ENCODE measurements around the gene PTPRN2. TPM values are rescaled to one million over a fixed set of nuclear protein-coding genes. Genes with fewer than 3 reads are reported as not detected.
"Not testable (repeated sequence)": the region's sequence is repeated elsewhere in the genome, so short reads cannot be mapped to it uniquely, and the experiment has no call there.

The PTPRN2 gene
- total and polyA plus RNA-seq, 2 donors (not counting 1 experiment from before 2014, with no cell fraction given) = 0.54 to 1.2 TPM

GRCh38 chr7:158508802-158509385, 78.7 kb downstream of the PTPRN2 start:
- Histone ChIP-seq H3K4me1 (ENCODE audit: control insufficient read depth, extremely low read depth, insufficient read depth, low read length) (no peaks in the 10 kb centered on the region), H3K27me3 (ENCODE audit: control insufficient read depth, insufficient read depth, low read length) (no peaks in the 10 kb centered on the region), H4K20me1 (ENCODE audit: control insufficient read depth, extremely low read depth, insufficient read depth, low read length) (no peaks in the 10 kb centered on the region), H3K9me3 (ENCODE audit: control insufficient read depth, insufficient read depth, low read depth, low read length) (no peaks in the 10 kb centered on the region), H3K27ac (ENCODE audit: insufficient read depth, low read length) (no peak overlapping the region), H3K4me2 (ENCODE audit: extremely low read depth, insufficient read depth, low read length) (no peak overlapping the region), H3K36me3 (ENCODE audit: control insufficient read depth, insufficient read depth, low read length) (no peaks in the 10 kb centered on the region), H3K4me3 (replicated peaks in 1 of 4; ENCODE audit: control extremely low read depth in 1 of 4, insufficient read depth in 1 of 4, low read depth in 3 of 4, low read length in 4 of 4) (no peak overlapping the region), H2AFZ (ENCODE audit: low read length) (no peak overlapping the region), H3K79me2 (ENCODE audit: control insufficient read depth, insufficient read depth, low read length) (no peaks in the 10 kb centered on the region), H3K9ac (ENCODE audit: insufficient read depth, low read length) (no peak overlapping the region)
- TF ChIP-seq EZH2 (IDR thresholded peaks at IDR 0.05; ENCODE audit: low read length, missing control alignments) (no peak), CTCF (conservative IDR thresholded peaks at IDR 0.05 in 1 of 2, IDR thresholded peaks at IDR 0.05 in 1 of 2; ENCODE audit: low read depth in 1 of 2, low read length in 2 of 2) (no peak)
- DNase-seq (ENCODE audit: low read depth in 2 of 2) = no peak

GRCh38 chr7:158508321-158508720, 79.3 kb downstream of the PTPRN2 start:
- H4K20me1 ChIP-seq (ENCODE audit: control insufficient read depth, extremely low read depth, insufficient read depth, low read length); H3K27me3 ChIP-seq (ENCODE audit: control insufficient read depth, insufficient read depth, low read length); DNase-seq (ENCODE audit: low read depth in 2 of 2); H3K4me1 ChIP-seq (ENCODE audit: control insufficient read depth, extremely low read depth, insufficient read depth, low read length); H3K4me2 ChIP-seq (ENCODE audit: extremely low read depth, insufficient read depth, low read length); H3K9me3 ChIP-seq (ENCODE audit: control insufficient read depth, insufficient read depth, low read depth, low read length); H3K36me3 ChIP-seq (ENCODE audit: control insufficient read depth, insufficient read depth, low read length); H3K4me3 ChIP-seq (replicated peaks in 1 of 4; ENCODE audit: control extremely low read depth in 1 of 4, insufficient read depth in 1 of 4, low read depth in 3 of 4, low read length in 4 of 4); H3K27ac ChIP-seq (ENCODE audit: insufficient read depth, low read length); H3K9ac ChIP-seq (ENCODE audit: insufficient read depth, low read length); H2AFZ ChIP-seq (ENCODE audit: low read length); H3K79me2 ChIP-seq (ENCODE audit: control insufficient read depth, insufficient read depth, low read length): not testable (repeated sequence)

GRCh38 chr7:158507917-158508316, 79.7 kb downstream of the PTPRN2 start:
- H3K27me3 ChIP-seq (ENCODE audit: control insufficient read depth, insufficient read depth, low read length) = no peaks in the 10 kb centered on the region
- no peaks in the 10 kb centered on the region for H4K20me1 ChIP-seq (ENCODE audit: control insufficient read depth, extremely low read depth, insufficient read depth, low read length)
- TF ChIP-seq CTCF (conservative IDR thresholded peaks at IDR 0.05 in 1 of 2, IDR thresholded peaks at IDR 0.05 in 1 of 2; ENCODE audit: low read depth in 1 of 2, low read length in 2 of 2) (no peak), EZH2 (IDR thresholded peaks at IDR 0.05; ENCODE audit: low read length, missing control alignments) (no peak)
- H3K4me1 ChIP-seq (ENCODE audit: control insufficient read depth, extremely low read depth, insufficient read depth, low read length) = no peaks in the 10 kb centered on the region
- H3K4me2 ChIP-seq (ENCODE audit: extremely low read depth, insufficient read depth, low read length) = no peak overlapping the region
- H3K36me3 ChIP-seq (ENCODE audit: control insufficient read depth, insufficient read depth, low read length) = no peaks in the 10 kb centered on the region
- H3K4me3 ChIP-seq (replicated peaks in 1 of 4; ENCODE audit: control extremely low read depth in 1 of 4, insufficient read depth in 1 of 4, low read depth in 3 of 4, low read length in 4 of 4) = no peak overlapping the region
- H3K9me3 ChIP-seq (ENCODE audit: control insufficient read depth, insufficient read depth, low read depth, low read length) = no peaks in the 10 kb centered on the region
- H3K27ac ChIP-seq (ENCODE audit: insufficient read depth, low read length) = no peak overlapping the region
- H3K79me2 ChIP-seq (ENCODE audit: control insufficient read depth, insufficient read depth, low read length) = no peaks in the 10 kb centered on the region
- no peak overlapping the region for H2AFZ ChIP-seq (ENCODE audit: low read length)
- DNase-seq (ENCODE audit: low read depth in 2 of 2) = no peak
- H3K9ac ChIP-seq (ENCODE audit: insufficient read depth, low read length) = no peak overlapping the region

- not testable (repeated sequence) for H4K20me1 ChIP-seq (ENCODE audit: control insufficient read depth, extremely low read depth, insufficient read depth, low read length); H3K4me3 ChIP-seq (replicated peaks in 1 of 4; ENCODE audit: control extremely low read depth in 1 of 4, insufficient read depth in 1 of 4, low read depth in 3 of 4, low read length in 4 of 4); H2AFZ ChIP-seq (ENCODE audit: low read length); H3K36me3 ChIP-seq (ENCODE audit: control insufficient read depth, insufficient read depth, low read length); H3K27me3 ChIP-seq (ENCODE audit: control insufficient read depth, insufficient read depth, low read length); H3K9ac ChIP-seq (ENCODE audit: insufficient read depth, low read length); H3K4me1 ChIP-seq (ENCODE audit: control insufficient read depth, extremely low read depth, insufficient read depth, low read length); H3K79me2 ChIP-seq (ENCODE audit: control insufficient read depth, insufficient read depth, low read length); H3K27ac ChIP-seq (ENCODE audit: insufficient read depth, low read length); H3K4me2 ChIP-seq (ENCODE audit: extremely low read depth, insufficient read depth, low read length); H3K9me3 ChIP-seq (ENCODE audit: control insufficient read depth, insufficient read depth, low read depth, low read length); DNase-seq (ENCODE audit: low read depth in 2 of 2)
Measured at GRCh38 chr7:158507175-158507574, 80.4 kb downstream of the PTPRN2 start.

All from fibroblast of lung (primary cell).